ENCODE measurements around the gene ISCU.

DNA sequence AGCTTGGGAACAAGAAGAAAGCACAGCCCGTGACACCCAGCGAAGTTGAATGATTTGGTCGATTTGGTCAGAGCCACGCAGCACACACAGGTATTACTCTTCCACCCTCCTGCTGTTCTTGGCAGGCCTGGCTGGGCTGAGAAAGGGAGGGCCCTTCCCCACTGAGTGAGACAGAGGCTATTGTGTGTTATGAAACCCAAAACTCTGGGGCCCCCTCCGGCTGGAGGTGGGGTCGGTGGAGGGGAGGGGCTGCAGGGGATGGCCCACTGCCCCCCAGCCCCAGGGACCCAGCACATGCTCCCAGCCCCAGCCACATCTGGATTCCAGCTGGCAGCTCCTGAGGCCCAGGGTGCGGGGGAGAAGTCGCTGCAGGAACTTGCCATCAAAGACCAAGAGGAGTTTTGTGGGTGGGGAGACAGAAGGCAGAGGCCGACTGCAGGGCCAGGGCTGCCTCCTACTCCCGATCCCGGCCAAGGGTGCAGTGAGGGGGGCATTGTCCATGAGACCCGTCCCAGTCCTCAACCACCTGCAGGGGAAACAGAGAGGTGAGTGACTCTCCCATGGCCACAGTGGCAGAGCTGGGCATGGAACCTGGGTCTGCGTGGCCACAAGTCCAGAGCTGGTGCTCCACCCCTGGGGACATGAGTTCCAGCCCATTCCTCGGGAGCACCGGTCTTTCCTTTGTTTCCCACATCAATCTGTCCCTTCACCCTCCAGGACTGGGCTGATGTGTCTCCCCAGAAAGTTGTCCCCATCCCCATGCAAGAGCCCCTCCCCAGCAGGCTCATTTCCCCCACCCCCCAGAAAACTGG lies 26.8 kb downstream of the ISCU start:
- TF ChIP-seq, protein P1, sequence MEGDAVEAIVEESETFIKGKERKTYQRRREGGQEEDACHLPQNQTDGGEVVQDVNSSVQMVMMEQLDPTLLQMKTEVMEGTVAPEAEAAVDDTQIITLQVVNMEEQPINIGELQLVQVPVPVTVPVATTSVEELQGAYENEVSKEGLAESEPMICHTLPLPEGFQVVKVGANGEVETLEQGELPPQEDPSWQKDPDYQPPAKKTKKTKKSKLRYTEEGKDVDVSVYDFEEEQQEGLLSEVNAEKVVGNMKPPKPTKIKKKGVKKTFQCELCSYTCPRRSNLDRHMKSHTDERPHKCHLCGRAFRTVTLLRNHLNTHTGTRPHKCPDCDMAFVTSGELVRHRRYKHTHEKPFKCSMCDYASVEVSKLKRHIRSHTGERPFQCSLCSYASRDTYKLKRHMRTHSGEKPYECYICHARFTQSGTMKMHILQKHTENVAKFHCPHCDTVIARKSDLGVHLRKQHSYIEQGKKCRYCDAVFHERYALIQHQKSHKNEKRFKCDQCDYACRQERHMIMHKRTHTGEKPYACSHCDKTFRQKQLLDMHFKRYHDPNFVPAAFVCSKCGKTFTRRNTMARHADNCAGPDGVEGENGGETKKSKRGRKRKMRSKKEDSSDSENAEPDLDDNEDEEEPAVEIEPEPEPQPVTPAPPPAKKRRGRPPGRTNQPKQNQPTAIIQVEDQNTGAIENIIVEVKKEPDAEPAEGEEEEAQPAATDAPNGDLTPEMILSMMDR (IDR thresholded peaks at IDR 0.05 in 4 of 5, conservative IDR thresholded peaks at IDR 0.05 in 1 of 5): no peak
- no peak for TF ChIP-seq POLR2A (IDR thresholded peaks at IDR 0.05)

Measured in gastrocnemius medialis (tissue), 4 donors.